Upper lobe of left lung (tissue), 6 donors: ENCODE measurements around the gene CX3CR1. TPM values are rescaled to one million over a fixed set of nuclear protein-coding genes. Genes with fewer than 3 reads are reported as not detected.

Experiments used
- ATAC-seq, 2 donors: fragments of 200-7000 bp; cut with Tn5 transposase; one replicate each; pipeline ENCODE4 v1.9.1; 2022; ENCODE audit warnings: mild to moderate bottlenecking in 2 of 2, moderate library complexity in 2 of 2; ENCODE audit not compliant: low FRiP score in 2 of 2
- DNase-seq, 2 donors: peaks; one replicate each; pipeline ENCODE4 v3.0.0-alpha.2; 2019 to 2020
- H3K27ac ChIP-seq, 4 donors: fragments of 200-600 bp; sonication (generic); one replicate each; pipeline ENCODE4 v1.5.1; 2016 to 2019
- H3K27me3 ChIP-seq, 4 donors: fragments of 200-600 bp; sonication (generic); one replicate each; pipeline ENCODE4 v1.5.1; 2017 to 2019
- H3K36me3 ChIP-seq, 4 donors: fragments of 200-600 bp; sonication (generic); one replicate each; pipeline ENCODE4 v1.5.1; 2016 to 2019
- H3K4me1 ChIP-seq, 4 donors: fragments of 200-600 bp; sonication (generic); one replicate each; pipeline ENCODE4 v1.5.1; 2018 to 2019
- H3K4me3 ChIP-seq, 4 donors: fragments of 200-600 bp; sonication (generic); one replicate each; pipeline ENCODE4 v1.5.1; 2017 to 2019; ENCODE audit warnings: mild to moderate bottlenecking in 2 of 4, moderate library complexity in 1 of 4
- H3K9me3 ChIP-seq, 4 donors: fragments of 200-600 bp; sonication (generic); one replicate each; pipeline ENCODE4 v1.5.1; 2018 to 2019
- CTCF ChIP-seq, 6 experiments: fragments of 450-650 bp in 4 of 6; fragments of 200-600 bp in 2 of 6; sonication (generic) in 2 of 6; IDR thresholded peaks; one replicate each; pipeline ENCODE4 v1.5.1; 2016 to 2019; ENCODE audit warnings: antibody characterized with exemption in 6 of 6
- EP300 ChIP-seq, 4 donors: sonication (generic); formaldehyde crosslinking; IDR thresholded peaks; one replicate each; pipeline ENCODE4 v1.5.1; 2017; ENCODE audit warnings: antibody characterized with exemption in 4 of 4, control low read depth in 2 of 4
- POLR2A ChIP-seq, 4 donors: fragments of 450-650 bp; IDR thresholded peaks; one replicate each; pipeline ENCODE4 v1.5.1; 2016 to 2017; ENCODE audit warnings: antibody characterized with exemption in 4 of 4, mild to moderate bottlenecking in 2 of 4
- POLR2AphosphoS5 ChIP-seq, 2 donors: sonication (generic); formaldehyde crosslinking; IDR thresholded peaks; one replicate each; pipeline ENCODE4 v1.5.1; 2017; ENCODE audit warnings: antibody characterized with exemption in 2 of 2
- WGBS, 2 donors: methylation state at CpG; one replicate each; pipeline ENCODE4 v1.1.5; 2017 to 2018; 5-methylcytosine and 5-hydroxymethylcytosine counted together
- total RNA-seq, 6 donors: library from RNA; depleted of rRNA in 4 of 6; stranded (reverse); fragments of >200 nt in 4 of 6; gene quantifications; one replicate each; pipeline versions ENCODE4 v1.1.0 to v1.2.1, GENCODE V29; 2016 to 2021
- donor health status: DM: no; HTN: no; CAD: no; lungs with moderate emphysema.
- donor health status: DM: no; HTN: yes; CAD: no; lungs with severe emphysema.

The CX3CR1 gene
- total RNA-seq, 6 donors from 2014 or later = 0.59 to 15.3 (median 2.5) TPM

GRCh38 chr3:39220407-39221140 lies 59.3 kb downstream of the CX3CR1 start:
- ATAC-seq (no peak), DNase-seq (no peak)
- no peak for TF ChIP-seq CTCF (IDR thresholded peaks at IDR 0.05)
- TF ChIP-seq POLR2AphosphoS5 (IDR thresholded peaks at IDR 0.05) = no peak
- no peak for TF ChIP-seq POLR2A (IDR thresholded peaks at IDR 0.05)
- no peak for TF ChIP-seq EP300 (IDR thresholded peaks at IDR 0.05)
- H3K36me3 ChIP-seq = no peaks in the 10 kb centered on the region
- 63 to 67% methylated on average over 6 of the region's 6 CpGs for WGBS, 2 donors
- H3K4me3 ChIP-seq = no peak overlapping the region
- H3K27ac ChIP-seq = no peak overlapping the region
- no peaks in the 10 kb centered on the region for H3K9me3 ChIP-seq
- H3K27me3 ChIP-seq = no peaks in the 10 kb centered on the region
- H3K4me1 ChIP-seq = no peaks in the 10 kb centered on the region

GRCh38 chr3:39219702-39220101 lies 60.1 kb downstream of the CX3CR1 start:
- TF ChIP-seq POLR2A (IDR thresholded peaks at IDR 0.05) (no peak), POLR2AphosphoS5 (IDR thresholded peaks at IDR 0.05) (no peak), EP300 (IDR thresholded peaks at IDR 0.05) (no peak), CTCF (IDR thresholded peaks at IDR 0.05) (no peak)
- WGBS, 2 donors = 81 to 94% methylated on average over 3 of the region's 3 CpGs
- ATAC-seq = no peak
- H3K36me3 ChIP-seq = no peaks in the 10 kb centered on the region
- H3K9me3 ChIP-seq = no peaks in the 10 kb centered on the region
- H3K4me1 ChIP-seq = no peaks in the 10 kb centered on the region
- no peak overlapping the region for H3K27ac ChIP-seq
- no peak overlapping the region for H3K4me3 ChIP-seq
- DNase-seq = no peak
- no peaks in the 10 kb centered on the region for H3K27me3 ChIP-seq

- no peak for TF ChIP-seq POLR2AphosphoS5 (IDR thresholded peaks at IDR 0.05)
- TF ChIP-seq POLR2A (IDR thresholded peaks at IDR 0.05) = no peak
- no peak for TF ChIP-seq EP300 (IDR thresholded peaks at IDR 0.05)
- no peak for TF ChIP-seq CTCF (IDR thresholded peaks at IDR 0.05)
- H3K4me1 ChIP-seq = no peaks in the 10 kb centered on the region
- H3K27me3 ChIP-seq = no peaks in the 10 kb centered on the region
Measured at GRCh38 chr3:39216176-39216790, 63.6 kb downstream of the CX3CR1 start.

GRCh38 chr3:39213613-39214012 lies 66.2 kb downstream of the CX3CR1 start:
- Histone ChIP-seq H3K36me3 (no peaks in the 10 kb centered on the region), H3K9me3 (no peaks in the 10 kb centered on the region), H3K4me1 (peaks cover under 1 to 4% (median 3%) of the 10 kb centered on the region in 4 donors), H3K27me3 (no peaks in the 10 kb centered on the region), H3K27ac (no peak overlapping the region), H3K4me3 (no peak overlapping the region)
- TF ChIP-seq POLR2A (IDR thresholded peaks at IDR 0.05) = no peak
- no peak for TF ChIP-seq POLR2AphosphoS5 (IDR thresholded peaks at IDR 0.05)
- no peak for TF ChIP-seq CTCF (IDR thresholded peaks at IDR 0.05)
- no peak for TF ChIP-seq EP300 (IDR thresholded peaks at IDR 0.05)
- DNase-seq (no peak), ATAC-seq (no peak)
- WGBS, 2 donors = 73 to 77% methylated on average over 2 of the region's 2 CpGs

More at GRCh38 chr3:39216176-39216790, 63.6 kb downstream of the CX3CR1 start:
- DNase-seq = no peak
- Histone ChIP-seq H3K27ac (no peak overlapping the region), H3K4me3 (no peak overlapping the region), H3K9me3 (no peaks in the 10 kb centered on the region), H3K36me3 (no peaks in the 10 kb centered on the region)
- peak in 1 of 2 donors; percentile 87 for ATAC-seq
- WGBS, 2 donors = 59 to 71% methylated on average over 2 of the region's 2 CpGs

Other genes with a start within 250 kb of the CX3CR1 start
- gene SCN11A, start 228.1 kb downstream of the CX3CR1 start, total RNA-seq = 1 to 10 TPM in 1 of 6 donors, under 1 TPM in 4, not detected in 1; 0.09 to 1.0 (median 0.10) TPM
- gene WDR48, start 228.0 kb downstream of the CX3CR1 start, total RNA-seq = 10 to 100 TPM in 5 of 6 donors, 1 to 10 TPM in 1; 9.7 to 30.2 (median 25.5) TPM
- 10 to 100 TPM; 71.1 to 99.5 (median 79.8) TPM for gene GORASP1, start 172.4 kb downstream of the CX3CR1 start, total RNA-seq
- 10 to 100 TPM in 4 of 6 donors, 1 to 10 TPM in 2; 7.4 to 52.4 (median 14.3) TPM for gene TTC21A, start 172.4 kb downstream of the CX3CR1 start, total RNA-seq
- gene CSRNP1, start 126.4 kb downstream of the CX3CR1 start, total RNA-seq = 100 to 1,000 TPM in 1 of 6 donors, 10 to 100 TPM in 5; 32.5 to 128 (median 82.4) TPM
- gene XIRP1, start 87.4 kb downstream of the CX3CR1 start, total RNA-seq = 1 to 10 TPM in 1 of 6 donors, under 1 TPM in 2, not detected in 3; 0.07 to 1.2 (median 0.10) TPM
- gene CCR8, start 49.7 kb upstream of the CX3CR1 start, total RNA-seq = not detected
- gene SLC25A38, start 103.3 kb upstream of the CX3CR1 start, total RNA-seq = 10 to 100 TPM; 17.5 to 36.5 (median 30.2) TPM
- 100 to 1,000 TPM; 317 to 921 (median 709) TPM for gene RPSA, start 126.7 kb upstream of the CX3CR1 start, total RNA-seq
- under 1 TPM in 1 of 6 donors, not detected in 5; 0.22 TPM for gene MOBP, start 187.6 kb upstream of the CX3CR1 start, total RNA-seq